Measurements from ENCODE around the gene PLPPR1. TPM values are rescaled to one million over a fixed set of nuclear protein-coding genes. Genes with fewer than 3 reads are reported as not detected.

Gene PLPPR1
- total and polyA plus RNA-seq, 8 donors, result 0.30 to 3.1 (median 0.55) TPM; not detected in 1

DNA sequence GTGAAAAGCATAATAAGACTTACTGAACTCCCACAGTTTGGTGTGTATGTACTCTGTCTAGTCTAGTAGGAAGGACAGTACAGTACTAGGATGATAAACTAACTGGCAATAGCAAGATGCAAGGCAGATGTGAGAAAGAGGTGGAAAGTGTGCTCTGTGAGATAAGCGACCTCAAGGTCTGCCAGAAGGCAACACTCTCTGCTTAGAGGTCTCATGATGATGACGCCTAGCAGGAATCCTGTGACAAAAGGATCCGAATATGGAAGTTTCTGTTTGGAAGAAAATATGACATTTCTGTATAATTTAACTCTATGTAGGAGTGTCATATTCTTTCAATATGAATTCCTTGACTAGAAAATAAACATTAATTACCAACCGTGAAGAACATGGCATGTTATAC is 112.2 kb downstream of the PLPPR1 start:
- H3K27me3 ChIP-seq, result no peaks in the 10 kb centered on the region
- no peaks in the 10 kb centered on the region for H3K4me1 ChIP-seq
- H3K9me3 ChIP-seq, result no peaks in the 10 kb centered on the region
- TF ChIP-seq, protein P1, sequence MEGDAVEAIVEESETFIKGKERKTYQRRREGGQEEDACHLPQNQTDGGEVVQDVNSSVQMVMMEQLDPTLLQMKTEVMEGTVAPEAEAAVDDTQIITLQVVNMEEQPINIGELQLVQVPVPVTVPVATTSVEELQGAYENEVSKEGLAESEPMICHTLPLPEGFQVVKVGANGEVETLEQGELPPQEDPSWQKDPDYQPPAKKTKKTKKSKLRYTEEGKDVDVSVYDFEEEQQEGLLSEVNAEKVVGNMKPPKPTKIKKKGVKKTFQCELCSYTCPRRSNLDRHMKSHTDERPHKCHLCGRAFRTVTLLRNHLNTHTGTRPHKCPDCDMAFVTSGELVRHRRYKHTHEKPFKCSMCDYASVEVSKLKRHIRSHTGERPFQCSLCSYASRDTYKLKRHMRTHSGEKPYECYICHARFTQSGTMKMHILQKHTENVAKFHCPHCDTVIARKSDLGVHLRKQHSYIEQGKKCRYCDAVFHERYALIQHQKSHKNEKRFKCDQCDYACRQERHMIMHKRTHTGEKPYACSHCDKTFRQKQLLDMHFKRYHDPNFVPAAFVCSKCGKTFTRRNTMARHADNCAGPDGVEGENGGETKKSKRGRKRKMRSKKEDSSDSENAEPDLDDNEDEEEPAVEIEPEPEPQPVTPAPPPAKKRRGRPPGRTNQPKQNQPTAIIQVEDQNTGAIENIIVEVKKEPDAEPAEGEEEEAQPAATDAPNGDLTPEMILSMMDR (IDR thresholded peaks at IDR 0.05), result no peak
- intact Hi-C loops (cut with DNase I), result no loop called here
- DNase-seq, result no peak
- FAIRE-seq, result no peak
- WGBS, 2 donors, result 48 to 61% methylated on average over 4 of the region's 4 CpGs
- no peak for ATAC-seq
- no peak overlapping the region for H3K27ac ChIP-seq
- H3K4me3 ChIP-seq, result no peak overlapping the region
- H3K36me3 ChIP-seq, result no peaks in the 10 kb centered on the region

DNA sequence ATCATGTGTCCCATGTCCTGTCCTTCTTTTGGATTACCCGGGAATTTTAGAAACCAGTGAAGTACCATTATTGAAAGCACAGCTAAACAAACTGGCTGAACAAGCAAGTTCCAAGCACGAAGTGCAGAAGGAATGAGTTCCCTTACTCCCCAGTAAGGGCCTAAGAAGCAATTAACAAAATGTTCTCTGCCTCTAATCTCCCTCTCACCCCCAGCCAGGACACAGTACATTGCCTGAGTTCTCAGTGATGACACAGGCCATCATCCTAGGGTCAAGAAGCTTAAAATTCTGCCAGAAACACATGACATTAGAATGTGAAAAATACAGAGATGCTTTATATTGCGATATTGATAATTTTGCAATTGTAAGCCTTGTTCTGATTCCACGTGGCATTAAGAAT is 118.0 kb downstream of the PLPPR1 start:
- Histone ChIP-seq H3K9me3 (no peaks in the 10 kb centered on the region), H3K4me3 (no peak overlapping the region), H3K27me3 (no peaks in the 10 kb centered on the region), H3K4me1 (no peaks in the 10 kb centered on the region), H3K36me3 (no peaks in the 10 kb centered on the region), H3K27ac (no peak overlapping the region)
- WGBS, 2 donors, result 60 to 72% methylated on average over 4 of the region's 4 CpGs
- intact Hi-C loops (cut with DNase I), result no loop called here
- ATAC-seq (no peak), DNase-seq (no peak), FAIRE-seq (no peak)
- TF ChIP-seq, protein P1 (IDR thresholded peaks at IDR 0.05), result no peak

DNA sequence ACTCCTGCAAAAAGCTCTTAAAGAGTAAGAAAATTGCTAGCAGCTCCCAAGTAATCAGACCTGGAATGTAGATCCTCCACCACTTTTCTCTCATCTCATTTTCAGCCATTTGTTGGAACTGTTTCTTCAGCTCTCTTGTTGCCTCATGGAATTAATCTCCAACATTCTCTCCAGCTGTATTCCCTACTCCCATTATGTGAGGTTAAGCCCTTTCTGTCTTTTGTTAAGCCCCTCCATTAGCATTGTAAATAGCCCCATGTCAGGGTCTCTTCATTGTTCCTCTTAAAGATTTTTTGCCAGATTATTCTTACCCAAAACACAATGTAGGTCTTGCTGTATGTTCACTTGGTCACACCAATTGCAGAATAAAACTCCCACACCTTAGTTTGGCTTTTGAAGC is 119.8 kb downstream of the PLPPR1 start:
- no peak for DNase-seq
- no peaks in the 10 kb centered on the region for H3K4me1 ChIP-seq
- TF ChIP-seq, protein P1 (IDR thresholded peaks at IDR 0.05), result no peak
- FAIRE-seq, result no peak
- intact Hi-C loops (cut with DNase I), result no loop called here
- H3K9me3 ChIP-seq, result no peaks in the 10 kb centered on the region
- no peak for ATAC-seq
- no peaks in the 10 kb centered on the region for H3K36me3 ChIP-seq
- H3K27me3 ChIP-seq, result no peaks in the 10 kb centered on the region
- no peak overlapping the region for H3K4me3 ChIP-seq
- H3K27ac ChIP-seq, result no peak overlapping the region

DNA sequence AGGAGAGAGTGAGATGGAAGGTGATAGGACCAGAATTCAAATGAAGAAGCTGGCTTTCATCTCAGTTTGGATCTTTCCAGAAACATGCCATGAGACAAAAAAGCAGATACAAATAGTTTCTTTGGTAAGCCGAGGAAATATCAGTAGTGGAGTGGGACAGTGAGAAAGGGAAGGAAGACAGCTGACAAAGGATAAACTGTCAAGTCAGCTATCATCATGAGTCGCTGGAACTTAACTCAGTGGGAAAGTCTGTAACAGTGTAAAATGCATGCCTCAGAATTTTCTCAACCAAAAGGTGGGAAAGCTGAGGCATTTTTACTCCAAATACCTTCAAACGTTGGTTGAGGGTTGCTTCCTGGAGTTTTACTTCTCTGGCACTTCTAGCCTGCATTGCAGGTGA is 129.8 kb downstream of the PLPPR1 start:
- DNase-seq, result no peak
- Histone ChIP-seq H3K27ac (no peak overlapping the region), H3K4me1 (peaks cover 0 to 4% (median 0%) of the 10 kb centered on the region in 3 donors), H3K9me3 (no peaks in the 10 kb centered on the region), H3K36me3 (no peaks in the 10 kb centered on the region), H3K27me3 (no peaks in the 10 kb centered on the region), H3K4me3 (no peak overlapping the region)
- ATAC-seq, result no peak
- TF ChIP-seq, protein P1 (IDR thresholded peaks at IDR 0.05), result no peak
- no peak for FAIRE-seq
- intact Hi-C loops (cut with DNase I), result no loop called here
- 48 to 62% methylated on average over 3 of the region's 3 CpGs for WGBS, 2 donors

DNA sequence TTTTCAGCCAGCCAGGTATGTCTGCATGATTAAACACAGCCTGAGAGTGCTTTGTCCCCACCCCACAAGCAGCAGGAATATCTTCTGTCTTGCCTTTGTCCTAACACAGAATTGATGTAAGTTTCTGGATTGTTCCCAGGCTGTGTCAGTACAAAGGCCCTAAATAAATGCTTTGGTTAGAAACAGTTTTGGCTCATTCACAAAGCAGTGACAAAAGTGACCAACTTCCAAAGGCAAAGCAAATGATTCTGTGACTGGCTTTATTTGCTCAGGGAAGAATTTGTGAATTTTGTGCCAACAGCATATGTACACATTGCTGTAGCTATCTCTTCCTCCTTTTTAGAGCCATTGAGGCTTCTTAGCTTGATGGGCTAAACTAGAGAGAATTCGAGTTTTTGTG is 133.7 kb downstream of the PLPPR1 start:
- TF ChIP-seq, protein P1 (IDR thresholded peaks at IDR 0.05), result no peak
- H3K4me1 ChIP-seq, result peaks cover 0 to 8% (median 0%) of the 10 kb centered on the region in 3 donors
- H3K4me3 ChIP-seq, result no peak overlapping the region
- H3K27ac ChIP-seq, result peak overlapping the region in 2 of 4 donors; percentile 27 to 29
- no peaks in the 10 kb centered on the region for H3K27me3 ChIP-seq
- H3K9me3 ChIP-seq, result no peaks in the 10 kb centered on the region
- intact Hi-C loops (cut with DNase I), result no loop called here
- ATAC-seq (peak; percentile 24 to 82 (median 62)), DNase-seq (peak in 1 of 6 donors; percentile 9), FAIRE-seq (no peak)
- no peaks in the 10 kb centered on the region for H3K36me3 ChIP-seq
- WGBS, 2 donors, result 35 to 56% methylated on average over 1 of the region's 1 CpG

All from pancreas (tissue), 10 donors.